ENCODE data around the gene APOL4.
A peak's percentile ranks its signal among the peaks of the same experiment; 100 is the strongest.
"Not testable (repeated sequence)": the region's sequence is repeated elsewhere in the genome, so short reads cannot be mapped to it uniquely, and the experiment has no call there.

The APOL4 gene

GRCh38 chr22:36160499-36160942 is 41.1 kb downstream of the APOL4 start, which contains the start of gene APOL3:
APOL3 (minus strand) TSS chr22:36160755; CDS start chr22:36149055, 11,700 bp downstream.
- FAIRE-seq: peak; percentile 96
- DNase-seq (ENCODE audit: insufficient read length, low spot score): no peak

- FAIRE-seq: peak; percentile 69
- DNase-seq (ENCODE audit: insufficient read length, low spot score): no peak
Observed at GRCh38 chr22:36156515-36157419, 44.8 kb downstream of the APOL4 start.

GRCh38 chr22:36156119-36156514 is 45.5 kb downstream of the APOL4 start:
- FAIRE-seq (no peak), DNase-seq (ENCODE audit: insufficient read length, low spot score) (no peak)

GRCh38 chr22:36155702-36156101 is 45.9 kb downstream of the APOL4 start:
- no peak for DNase-seq (ENCODE audit: insufficient read length, low spot score)

GRCh38 chr22:36154423-36154945 is 47.1 kb downstream of the APOL4 start:
- FAIRE-seq (no peak), DNase-seq (ENCODE audit: insufficient read length, low spot score) (no peak)

More at GRCh38 chr22:36155702-36156101, 45.9 kb downstream of the APOL4 start:
- FAIRE-seq: no peak

GRCh38 chr22:36153501-36154422 is 47.8 kb downstream of the APOL4 start:
- FAIRE-seq (no peak), DNase-seq (ENCODE audit: insufficient read length, low spot score) (no peak)

GRCh38 chr22:36152821-36153220 is 48.8 kb downstream of the APOL4 start:
- DNase-seq (ENCODE audit: insufficient read length, low spot score); FAIRE-seq: not testable (repeated sequence)

- no peak for DNase-seq (ENCODE audit: insufficient read length, low spot score)
- no peak for FAIRE-seq
Observed at GRCh38 chr22:36152088-36152487, 49.5 kb downstream of the APOL4 start.

- DNase-seq (ENCODE audit: insufficient read length, low spot score): no peak
- FAIRE-seq: no peak
Observed at GRCh38 chr22:36151006-36151595, 50.5 kb downstream of the APOL4 start.

GRCh38 chr22:36149441-36149840 is 52.2 kb downstream of the APOL4 start:
- FAIRE-seq (no peak), DNase-seq (ENCODE audit: insufficient read length, low spot score) (no peak)

- DNase-seq (ENCODE audit: insufficient read length, low spot score) (no peak), FAIRE-seq (no peak)
Observed at GRCh38 chr22:36148411-36148810, 53.2 kb downstream of the APOL4 start.

GRCh38 chr22:36147196-36147791 is 54.3 kb downstream of the APOL4 start:
- no peak for DNase-seq (ENCODE audit: insufficient read length, low spot score)
- no peak for FAIRE-seq

GRCh38 chr22:36145881-36146280 is 55.7 kb downstream of the APOL4 start:
- FAIRE-seq (no peak), DNase-seq (ENCODE audit: insufficient read length, low spot score) (no peak)

- no peak for DNase-seq (ENCODE audit: insufficient read length, low spot score)
- FAIRE-seq: peak; percentile 91
Observed at GRCh38 chr22:36144886-36145541, 56.6 kb downstream of the APOL4 start.

- FAIRE-seq: no peak
- DNase-seq (ENCODE audit: insufficient read length, low spot score): no peak
Observed at GRCh38 chr22:36143956-36144355, 57.7 kb downstream of the APOL4 start.

- DNase-seq (ENCODE audit: insufficient read length, low spot score): no peak
- no peak for FAIRE-seq
Observed at GRCh38 chr22:36143066-36143815, 58.4 kb downstream of the APOL4 start.

- DNase-seq (ENCODE audit: insufficient read length, low spot score) (no peak), FAIRE-seq (no peak)
Observed at GRCh38 chr22:36141481-36141880, 60.1 kb downstream of the APOL4 start.

Measured in GM19239 (cell line).